ENCODE measurements around the gene ACAD9. TPM values are rescaled to one million over a fixed set of nuclear protein-coding genes. Genes with fewer than 3 reads are reported as not detected.
"Not testable (repeated sequence)": the region's sequence is repeated elsewhere in the genome, so short reads cannot be mapped to it uniquely, and the experiment has no call there.

ACAD9 gene
- total RNA-seq, 1 donor from 2014 or later = 60.6 TPM

DNA sequence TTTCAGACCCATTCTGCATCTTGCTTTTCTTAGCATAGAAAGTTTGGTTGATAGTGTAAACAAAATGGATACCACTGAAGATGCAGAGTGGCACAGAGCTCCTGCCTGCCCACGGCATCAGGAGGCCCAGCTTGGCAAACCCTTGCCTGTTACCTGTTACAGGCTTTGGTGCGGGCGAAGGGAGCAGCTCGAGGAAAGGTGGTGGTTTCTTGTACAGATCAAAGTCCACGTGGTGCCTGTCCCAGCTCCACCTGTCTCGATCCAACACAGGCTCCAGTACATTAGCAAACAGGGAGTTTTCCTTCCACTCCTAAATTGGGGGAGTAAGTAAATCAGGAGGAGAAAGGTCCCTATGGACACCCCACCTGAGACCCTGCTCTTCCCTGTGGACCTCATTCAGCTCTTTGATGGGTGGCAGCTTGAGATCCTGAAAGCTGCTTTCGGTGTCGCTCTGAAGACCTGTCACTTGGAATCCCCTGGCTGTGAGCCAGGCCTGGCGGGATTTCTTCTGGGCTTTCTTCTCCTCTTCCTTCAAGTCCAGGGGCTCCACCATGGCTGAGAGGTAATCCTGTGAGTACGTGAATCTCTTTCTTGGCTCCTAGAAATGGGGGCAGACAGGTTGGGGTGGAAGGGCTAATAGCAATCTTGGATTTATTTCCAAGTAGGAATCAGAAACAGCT lies 35.7 kb downstream of the ACAD9 start:
- peaks cover 48% of the 10 kb centered on the region for H3K36me3 Mint-ChIP-seq (ENCODE audit: low read depth)
- no peak for TF ChIP-seq CTCF (conservative IDR thresholded peaks at IDR 0.05)
- H3K4me1 Mint-ChIP-seq = no peaks in the 10 kb centered on the region
- no peak overlapping the region for H3K4me3 Mint-ChIP-seq
- DNase-seq (ENCODE audit: low read depth, low spot score) = no peak
- H3K27me3 Mint-ChIP-seq (ENCODE audit: low read depth) = no peaks in the 10 kb centered on the region
- H3K27ac Mint-ChIP-seq (ENCODE audit: unreplicated experiment) = no peak overlapping the region
- H3K9me3 Mint-ChIP-seq = peaks cover 13% of the 10 kb centered on the region

GRCh38 chr3:128917291-128917690 lies 37.9 kb downstream of the ACAD9 start:
- peaks cover 64% of the 10 kb centered on the region for H3K36me3 Mint-ChIP-seq (ENCODE audit: low read depth)
- H3K4me1 Mint-ChIP-seq = no peaks in the 10 kb centered on the region
- H3K27me3 Mint-ChIP-seq (ENCODE audit: low read depth) = peaks cover 3% of the 10 kb centered on the region
- no peak overlapping the region for H3K4me3 Mint-ChIP-seq
- no peak overlapping the region for H3K27ac Mint-ChIP-seq (ENCODE audit: unreplicated experiment)
- no peak for DNase-seq (ENCODE audit: low read depth, low spot score)
- peaks cover 26% of the 10 kb centered on the region for H3K9me3 Mint-ChIP-seq
- no peak for TF ChIP-seq CTCF (conservative IDR thresholded peaks at IDR 0.05)

DNA sequence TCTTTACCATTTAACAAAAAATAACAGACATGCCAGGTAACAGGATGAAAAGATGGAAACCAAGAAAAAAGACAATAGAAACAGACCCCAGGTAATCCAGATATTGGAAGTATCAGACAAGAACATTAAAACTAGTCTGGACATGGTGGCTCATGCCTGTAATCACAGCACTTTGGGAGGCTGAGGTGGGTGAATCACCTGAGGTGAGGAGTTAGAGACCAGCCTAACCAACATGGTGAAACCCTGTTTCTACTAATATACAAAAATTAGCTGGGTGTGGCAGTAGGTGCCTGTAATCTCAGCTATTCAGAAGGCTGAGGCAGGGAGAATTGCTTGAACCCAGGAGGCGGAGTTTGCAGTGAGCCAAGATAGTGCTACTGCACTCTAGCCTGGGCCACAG lies 40.6 kb downstream of the ACAD9 start:
- Mint-ChIP-seq H3K36me3 (ENCODE audit: low read depth) (peaks cover 83% of the 10 kb centered on the region), H3K27me3 (ENCODE audit: low read depth) (peaks cover 6% of the 10 kb centered on the region), H3K4me1 (no peaks in the 10 kb centered on the region), H3K27ac (ENCODE audit: unreplicated experiment) (no peak overlapping the region), H3K4me3 (no peak overlapping the region), H3K9me3 (peaks cover 46% of the 10 kb centered on the region)
- no peak for DNase-seq (ENCODE audit: low read depth, low spot score)
- TF ChIP-seq CTCF (conservative IDR thresholded peaks at IDR 0.05) = no peak

DNA sequence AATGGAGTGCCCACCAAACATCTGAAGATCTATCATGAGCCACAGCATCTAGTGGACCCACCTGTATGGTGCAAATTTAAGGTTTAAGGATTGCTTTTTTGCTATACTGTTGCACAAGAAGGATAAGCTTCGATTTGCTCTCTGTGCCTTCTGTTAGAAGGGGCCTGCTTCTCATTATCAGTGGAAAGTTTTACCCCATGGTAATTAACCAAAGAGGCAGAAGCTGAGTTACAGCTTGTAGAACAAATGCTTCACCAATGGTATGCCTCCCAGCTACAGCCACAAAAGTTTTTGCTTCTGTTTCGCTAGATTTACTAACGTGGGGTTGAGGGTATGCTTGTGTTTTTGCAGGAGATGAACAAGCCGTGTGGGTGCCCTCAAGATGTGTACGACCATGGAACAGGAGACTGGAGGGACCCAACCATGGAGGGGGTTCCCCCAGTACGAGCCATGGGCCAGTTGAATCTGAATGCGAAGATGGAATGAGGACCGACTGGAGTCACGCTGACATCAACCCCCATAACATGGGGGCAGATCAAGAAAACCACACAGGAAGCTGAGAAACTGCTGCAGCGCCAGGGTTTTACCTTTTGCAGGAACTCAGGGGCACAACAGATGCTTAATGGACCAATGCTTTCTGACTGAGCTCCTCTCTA lies 43.5 kb downstream of the ACAD9 start:
- no peaks in the 10 kb centered on the region for H3K4me1 Mint-ChIP-seq
- H3K4me3 Mint-ChIP-seq = peak overlapping the region; percentile 41
- H3K27me3 Mint-ChIP-seq (ENCODE audit: low read depth) = peaks cover 6% of the 10 kb centered on the region
- no peak overlapping the region for H3K27ac Mint-ChIP-seq (ENCODE audit: unreplicated experiment)
- H3K36me3 Mint-ChIP-seq (ENCODE audit: low read depth) = peaks cover 73% of the 10 kb centered on the region
- DNase-seq (ENCODE audit: low read depth, low spot score) = no peak
- no peak for TF ChIP-seq CTCF (conservative IDR thresholded peaks at IDR 0.05)
- H3K9me3 Mint-ChIP-seq = peaks cover 49% of the 10 kb centered on the region

GRCh38 chr3:128923576-128923975 lies 44.2 kb downstream of the ACAD9 start:
- TF ChIP-seq CTCF (conservative IDR thresholded peaks at IDR 0.05) = no peak
- Mint-ChIP-seq H3K4me1 (no peaks in the 10 kb centered on the region), H3K27me3 (ENCODE audit: low read depth) (peaks cover 6% of the 10 kb centered on the region), H3K27ac (ENCODE audit: unreplicated experiment) (no peak overlapping the region), H3K4me3 (peak overlapping the region; percentile 41), H3K36me3 (ENCODE audit: low read depth) (peaks cover 73% of the 10 kb centered on the region), H3K9me3 (peaks cover 50% of the 10 kb centered on the region)
- no peak for DNase-seq (ENCODE audit: low read depth, low spot score)

GRCh38 chr3:128923986-128924385 lies 44.6 kb downstream of the ACAD9 start:
- not testable (repeated sequence) for H3K4me1 Mint-ChIP-seq; H3K27me3 Mint-ChIP-seq (ENCODE audit: low read depth); H3K27ac Mint-ChIP-seq (ENCODE audit: unreplicated experiment); DNase-seq (ENCODE audit: low read depth, low spot score)
- H3K9me3 Mint-ChIP-seq = peaks cover 49% of the 10 kb centered on the region
- H3K4me3 Mint-ChIP-seq = peak overlapping the region; percentile 41
- peaks cover 70% of the 10 kb centered on the region for H3K36me3 Mint-ChIP-seq (ENCODE audit: low read depth)

All from neural crest cell (in vitro differentiated cells).